Esophagus muscularis mucosa (tissue), 4 donors: ENCODE results near the gene FAM98C.

ENCODE experiments used
- EP300 ChIP-seq: sonication (generic); formaldehyde crosslinking; IDR thresholded peaks from one replicate; pipeline ENCODE4 v1.6.1; 2017; ENCODE audit warnings: antibody characterized with exemption
- POLR2A ChIP-seq: fragments of 450-650 bp; IDR thresholded peaks from one replicate; pipeline ENCODE4 v1.6.1; 2017; ENCODE audit warnings: antibody characterized with exemption, moderate library complexity, mild to moderate bottlenecking, low read depth
- POLR2AphosphoS5 ChIP-seq, 2 donors: sonication (generic); formaldehyde crosslinking; IDR thresholded peaks; one replicate each; pipeline ENCODE4 v1.6.1; 2017; ENCODE audit warnings: antibody characterized with exemption in 2 of 2
- TF ChIP-seq, protein P1 (sequence below), 3 experiments: fragments of 200-600 bp in 2 of 3; fragments of 450-650 bp in 1 of 3; sonication (generic) in 2 of 3; IDR thresholded peaks; one replicate each; pipeline ENCODE4 v1.5.1; 2017 to 2019; ENCODE audit warnings: antibody characterized with exemption in 3 of 3, mild to moderate bottlenecking in 2 of 3, moderate library complexity in 1 of 3

DNA sequence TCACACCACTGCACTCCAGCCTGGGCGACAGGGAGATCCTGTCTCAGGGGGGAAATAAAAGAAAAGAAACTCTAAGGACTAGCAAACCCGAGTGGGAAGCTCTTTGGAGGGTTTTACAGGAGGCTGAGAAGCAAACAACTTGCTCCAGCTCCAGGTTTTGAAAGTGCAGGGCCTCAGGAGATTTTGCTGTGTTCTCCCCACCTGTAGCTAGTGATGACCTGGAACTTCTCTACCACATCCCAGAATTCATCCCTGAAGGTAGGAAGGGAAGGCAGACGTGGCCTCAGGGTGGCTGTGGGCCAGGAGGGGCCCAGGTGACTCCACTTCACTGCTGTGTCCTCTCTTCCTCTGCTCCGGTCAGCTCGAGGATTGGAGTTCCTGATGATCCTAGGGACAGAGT is 44.8 kb upstream of the FAM98C start:
- TF ChIP-seq, protein P1, sequence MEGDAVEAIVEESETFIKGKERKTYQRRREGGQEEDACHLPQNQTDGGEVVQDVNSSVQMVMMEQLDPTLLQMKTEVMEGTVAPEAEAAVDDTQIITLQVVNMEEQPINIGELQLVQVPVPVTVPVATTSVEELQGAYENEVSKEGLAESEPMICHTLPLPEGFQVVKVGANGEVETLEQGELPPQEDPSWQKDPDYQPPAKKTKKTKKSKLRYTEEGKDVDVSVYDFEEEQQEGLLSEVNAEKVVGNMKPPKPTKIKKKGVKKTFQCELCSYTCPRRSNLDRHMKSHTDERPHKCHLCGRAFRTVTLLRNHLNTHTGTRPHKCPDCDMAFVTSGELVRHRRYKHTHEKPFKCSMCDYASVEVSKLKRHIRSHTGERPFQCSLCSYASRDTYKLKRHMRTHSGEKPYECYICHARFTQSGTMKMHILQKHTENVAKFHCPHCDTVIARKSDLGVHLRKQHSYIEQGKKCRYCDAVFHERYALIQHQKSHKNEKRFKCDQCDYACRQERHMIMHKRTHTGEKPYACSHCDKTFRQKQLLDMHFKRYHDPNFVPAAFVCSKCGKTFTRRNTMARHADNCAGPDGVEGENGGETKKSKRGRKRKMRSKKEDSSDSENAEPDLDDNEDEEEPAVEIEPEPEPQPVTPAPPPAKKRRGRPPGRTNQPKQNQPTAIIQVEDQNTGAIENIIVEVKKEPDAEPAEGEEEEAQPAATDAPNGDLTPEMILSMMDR (IDR thresholded peaks at IDR 0.05): no peak
- no peak for TF ChIP-seq POLR2A
- TF ChIP-seq POLR2AphosphoS5 (IDR thresholded peaks at IDR 0.05): no peak
- TF ChIP-seq EP300: no peak
